Fibroblast of skin of back (primary cell): ENCODE data around the gene SPON1.
A peak's percentile ranks its signal among the peaks of the same experiment; 100 is the strongest.
"Not testable (repeated sequence)": the region's sequence is repeated elsewhere in the genome, so short reads cannot be mapped to it uniquely, and the experiment has no call there.

Source experiments
- DNase-seq: peaks from one replicate; pipeline ENCODE4 v3.0.0-alpha.2; 2013

The SPON1 gene

GRCh38 chr11:14042686-14043465 is 80.4 kb downstream of the SPON1 start:
- no peak for DNase-seq

GRCh38 chr11:14044916-14045315 is 82.4 kb downstream of the SPON1 start:
- no peak for DNase-seq

- no peak for DNase-seq
Observed at GRCh38 chr11:14045417-14045816, 82.9 kb downstream of the SPON1 start.

- DNase-seq: no peak
Observed at GRCh38 chr11:14052198-14052597, 89.7 kb downstream of the SPON1 start.

GRCh38 chr11:14054116-14055107 is 91.9 kb downstream of the SPON1 start:
- DNase-seq: peak; percentile 34

- DNase-seq: no peak
Observed at GRCh38 chr11:14055936-14056335, 93.4 kb downstream of the SPON1 start.

GRCh38 chr11:14058061-14058460 is 95.5 kb downstream of the SPON1 start:
- DNase-seq: no peak

GRCh38 chr11:14059491-14059890 is 97.0 kb downstream of the SPON1 start:
- peak; percentile 9 for DNase-seq

- no peak for DNase-seq
Observed at GRCh38 chr11:14061721-14062120, 99.2 kb downstream of the SPON1 start.

GRCh38 chr11:14065141-14065540 is 102.6 kb downstream of the SPON1 start:
- DNase-seq: no peak

GRCh38 chr11:14065681-14066080 is 103.2 kb downstream of the SPON1 start:
- DNase-seq: no peak

GRCh38 chr11:14067686-14068085 is 105.2 kb downstream of the SPON1 start:
- no peak for DNase-seq

GRCh38 chr11:14070896-14071295 is 108.4 kb downstream of the SPON1 start:
- DNase-seq: no peak

- DNase-seq: no peak
Observed at GRCh38 chr11:14073849-14074476, 111.4 kb downstream of the SPON1 start.

- peak; percentile 25 for DNase-seq
Observed at GRCh38 chr11:14075118-14076078, 112.9 kb downstream of the SPON1 start.

- no peak for DNase-seq
Observed at GRCh38 chr11:14079011-14079410, 116.5 kb downstream of the SPON1 start.

- no peak for DNase-seq
Observed at GRCh38 chr11:14079797-14080196, 117.3 kb downstream of the SPON1 start.

GRCh38 chr11:14081581-14082231 is 119.2 kb downstream of the SPON1 start:
- DNase-seq: peak; percentile 8

- peak; percentile 34 for DNase-seq
Observed at GRCh38 chr11:14082338-14082737, 119.8 kb downstream of the SPON1 start.

- not testable (repeated sequence) for DNase-seq
Observed at GRCh38 chr11:14088861-14089260, 126.3 kb downstream of the SPON1 start.
